Brain pericyte (primary cell): ENCODE results near the gene TTC13.

ENCODE experiments used
- DNase-seq: peaks from one replicate; pipeline ENCODE4 v3.0.0-alpha.2; 2012; ENCODE audit warnings: low read depth, low spot score

The TTC13 gene

DNA sequence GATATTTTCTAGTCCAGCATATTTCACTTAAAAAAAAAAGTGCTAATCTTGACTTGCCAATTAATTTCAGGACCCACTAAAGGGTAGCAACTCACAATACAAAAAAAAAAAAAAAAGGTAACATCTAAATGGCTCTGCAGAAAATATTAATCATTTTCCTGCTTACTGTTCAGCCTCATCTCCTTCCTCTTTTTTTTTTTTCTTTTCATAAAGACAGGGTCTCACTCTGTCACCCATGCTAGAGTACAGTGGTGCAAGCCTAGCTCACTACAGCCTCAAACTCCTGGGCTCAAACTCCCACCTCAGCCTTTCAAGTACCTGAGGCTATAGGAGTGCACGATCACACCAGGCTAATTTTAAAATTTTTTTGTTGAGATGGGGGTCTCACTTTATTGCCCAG lies 30.4 kb downstream of the TTC13 start:
- DNase-seq: no peak

DNA sequence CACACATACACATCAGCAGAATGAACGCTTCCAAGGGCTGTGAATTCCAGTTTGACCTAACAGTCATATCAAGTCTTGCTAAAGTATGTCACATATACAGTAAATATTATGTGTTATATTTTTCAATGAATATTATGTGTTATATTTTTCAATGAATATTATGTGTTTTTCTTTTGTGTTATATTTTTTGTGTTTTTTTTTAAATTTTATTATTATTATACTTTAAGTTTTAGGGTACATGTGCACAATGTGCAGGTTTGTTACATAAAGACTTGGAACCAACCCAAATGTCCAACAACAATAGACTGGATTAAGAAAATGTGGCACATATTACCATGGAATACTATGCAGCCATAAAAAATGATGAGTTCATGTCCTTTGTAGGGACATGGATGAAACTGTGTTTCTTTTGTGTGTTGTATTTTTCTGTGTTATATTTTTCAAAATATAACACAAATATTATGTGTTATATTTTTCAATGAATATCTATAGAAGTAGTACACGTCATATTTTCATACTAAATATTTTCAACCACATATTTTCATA lies 35.5 kb downstream of the TTC13 start:
- DNase-seq: no peak

DNA sequence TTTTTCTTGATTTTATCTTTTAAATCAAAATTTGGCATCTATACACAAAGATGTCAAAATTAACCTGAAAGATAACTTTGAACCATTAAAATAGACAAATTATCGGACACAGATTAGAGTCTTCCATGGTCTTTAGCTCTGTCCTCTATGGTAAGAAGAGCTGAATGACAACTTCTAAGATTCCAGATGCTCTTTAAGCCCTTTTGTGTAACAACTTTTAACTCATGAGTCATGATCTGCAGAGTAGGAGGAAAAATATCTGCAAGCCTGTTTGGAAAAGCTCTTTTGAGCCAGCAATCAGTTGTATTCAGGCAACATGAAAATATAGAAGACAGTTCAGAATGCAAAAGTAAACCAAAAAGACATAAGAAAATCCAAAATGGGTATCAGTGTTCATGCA lies 37.8 kb downstream of the TTC13 start:
- DNase-seq: no peak

DNA sequence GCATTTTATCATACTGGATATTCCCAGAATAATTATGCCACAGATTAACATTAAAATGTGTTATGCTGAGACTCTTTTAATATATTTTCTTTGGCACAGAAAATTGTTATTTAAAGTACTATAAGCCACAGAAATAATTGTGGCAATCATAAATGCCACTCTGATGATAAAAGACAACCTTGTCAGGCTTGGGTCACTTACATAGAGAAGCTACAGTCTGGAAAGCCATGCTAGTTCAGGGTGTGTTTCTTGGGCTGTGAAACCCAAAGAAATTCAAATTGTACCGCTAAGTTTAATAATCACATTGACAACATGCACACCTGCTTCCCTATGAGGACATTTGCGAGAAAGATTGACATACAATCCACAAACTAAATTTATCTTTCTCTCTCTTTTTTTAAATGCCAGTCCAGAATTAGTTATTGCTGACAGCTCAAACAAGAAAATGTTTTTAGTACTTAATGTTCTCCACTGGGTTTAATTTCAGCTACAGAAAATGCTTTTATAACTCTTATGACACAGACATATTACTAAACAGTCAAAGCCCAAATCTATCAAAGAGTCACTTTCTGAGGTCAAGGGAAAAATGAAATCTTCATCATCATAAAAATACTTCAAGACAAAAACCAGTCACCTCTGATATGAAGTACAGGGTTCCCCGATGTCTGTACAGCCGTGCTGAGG lies 38.7 kb downstream of the TTC13 start:
- DNase-seq: no peak

GRCh38 chr1:230938924-230939368 lies 39.7 kb downstream of the TTC13 start:
- no peak for DNase-seq

DNA sequence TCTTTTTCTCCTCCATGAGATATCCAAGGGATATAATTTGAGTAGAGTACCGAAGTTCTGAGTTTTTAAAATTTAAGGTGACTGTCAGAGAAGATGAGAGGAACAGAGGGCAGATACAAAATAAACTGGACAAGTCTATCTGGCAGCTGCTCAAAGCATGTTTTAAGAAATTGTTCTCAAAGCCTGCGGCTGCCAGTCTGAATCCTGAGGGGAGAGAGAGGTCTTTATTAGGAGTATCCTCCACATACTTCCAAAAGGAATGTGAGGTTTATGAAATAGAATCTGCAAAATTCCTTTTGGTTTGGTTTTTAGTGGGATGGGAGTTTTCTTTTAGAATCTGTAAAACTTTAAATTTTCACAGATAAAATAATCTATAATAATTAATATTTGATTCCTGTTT lies 41.3 kb downstream of the TTC13 start:
- DNase-seq: no peak

- no peak for DNase-seq
These were observed 42.2 kb downstream of the TTC13 start for GRCh38 chr1:230936475-230936874.

DNA sequence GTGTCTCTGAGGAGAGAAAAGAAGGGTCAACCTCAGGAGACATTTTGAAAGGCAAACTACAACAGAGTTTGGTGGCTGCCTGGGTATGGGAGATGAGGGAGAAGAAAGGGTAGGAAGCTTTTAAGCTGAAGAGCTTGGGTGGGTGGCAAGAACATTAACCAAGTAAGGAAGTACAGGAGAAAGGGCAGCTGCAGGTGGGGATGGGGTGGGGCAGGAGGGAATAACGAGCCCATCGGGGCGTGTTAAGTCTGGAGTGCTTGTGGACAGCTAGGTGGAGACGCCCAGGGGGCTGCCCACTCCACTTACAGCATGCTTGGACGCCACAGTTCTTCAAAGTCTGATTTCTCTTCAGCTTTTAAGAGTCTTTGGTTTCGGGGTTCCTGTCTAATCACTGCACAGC lies 42.8 kb downstream of the TTC13 start:
- DNase-seq: no peak

- DNase-seq: no peak
These were observed 47.7 kb downstream of the TTC13 start for GRCh38 chr1:230930986-230931385.

DNA sequence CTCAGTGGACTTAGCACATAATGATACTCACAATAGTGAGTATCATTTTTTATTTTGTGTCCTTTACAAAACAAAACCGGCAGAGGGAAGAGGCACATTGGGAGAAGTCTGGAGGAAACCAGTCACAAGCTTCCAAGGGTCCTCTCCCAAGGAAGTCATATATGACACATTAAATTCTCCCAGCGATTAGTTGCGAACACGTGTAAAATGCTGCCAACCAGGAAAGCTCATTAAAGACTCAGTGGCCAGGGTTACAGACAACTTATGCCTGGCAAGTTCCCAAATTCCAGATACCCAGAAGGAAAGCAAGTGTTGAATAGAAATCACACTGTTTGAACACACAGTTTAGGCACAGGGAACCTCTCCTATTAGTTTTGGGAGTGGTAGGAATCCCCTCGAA lies 52.5 kb downstream of the TTC13 start:
- DNase-seq: no peak

DNA sequence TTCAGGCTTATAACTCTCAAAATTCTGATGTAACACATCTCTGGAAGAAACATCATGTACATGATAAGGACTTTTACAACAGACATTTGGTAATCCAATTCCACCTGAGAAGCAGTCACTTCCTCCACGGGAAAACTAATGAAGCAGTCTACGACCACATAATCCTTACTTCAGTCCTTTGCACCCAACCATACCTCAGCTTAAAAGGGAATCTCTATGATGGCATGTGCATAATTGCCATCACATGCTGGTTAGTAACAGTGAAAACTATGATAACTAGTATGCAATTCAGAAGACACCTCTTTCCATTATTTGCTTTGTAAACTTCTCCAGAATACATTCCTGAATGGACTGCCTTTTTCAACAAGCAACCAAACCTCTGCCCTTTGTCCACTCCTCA lies 53.1 kb downstream of the TTC13 start:
- no peak for DNase-seq

DNA sequence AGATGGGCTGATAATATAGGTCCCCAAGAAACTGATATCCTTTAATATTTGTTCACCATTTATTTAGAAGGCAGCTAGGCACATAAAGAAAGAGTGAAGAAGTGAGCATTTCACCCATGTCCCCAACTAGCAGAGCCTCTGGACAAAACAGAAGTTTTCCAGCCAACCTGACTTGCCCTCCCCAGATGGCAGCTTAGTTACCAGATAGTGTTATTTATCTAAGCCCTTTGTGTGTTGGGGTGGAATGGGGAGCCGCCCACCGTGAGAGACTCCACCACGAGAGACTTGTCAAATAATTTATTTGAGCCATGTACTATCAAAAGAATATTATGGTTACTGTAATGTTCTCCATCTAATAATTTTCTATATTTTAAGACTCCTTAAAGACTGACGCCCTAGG lies 55.5 kb downstream of the TTC13 start:
- DNase-seq: no peak

DNA sequence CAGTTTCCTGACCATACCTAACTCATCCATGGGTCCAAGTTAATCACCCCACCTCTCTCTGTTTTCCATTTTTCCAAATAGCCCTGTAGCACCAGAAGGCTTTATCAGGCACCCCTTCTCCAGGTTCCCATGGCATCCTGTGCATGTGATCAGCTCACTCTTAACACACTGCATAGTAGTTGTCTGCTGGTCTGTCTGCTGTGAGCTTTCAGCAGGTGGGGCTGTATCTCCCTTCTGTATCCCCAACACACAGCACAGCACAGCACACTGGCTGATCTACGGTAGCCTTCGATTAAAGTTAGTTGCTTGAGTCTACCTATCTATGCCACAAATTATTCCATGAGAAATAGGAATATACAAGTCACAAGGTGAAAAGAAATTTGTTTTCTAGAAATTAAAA lies 56.0 kb downstream of the TTC13 start:
- DNase-seq: no peak

- no peak for DNase-seq
These were observed 59.5 kb downstream of the TTC13 start for GRCh38 chr1:230919207-230919606.

GRCh38 chr1:230917284-230918135 lies 61.2 kb downstream of the TTC13 start:
- DNase-seq: no peak

GRCh38 chr1:230916587-230917283 lies 61.9 kb downstream of the TTC13 start:
- no peak for DNase-seq

GRCh38 chr1:230915078-230915477 lies 63.6 kb downstream of the TTC13 start:
- DNase-seq: no peak

DNA sequence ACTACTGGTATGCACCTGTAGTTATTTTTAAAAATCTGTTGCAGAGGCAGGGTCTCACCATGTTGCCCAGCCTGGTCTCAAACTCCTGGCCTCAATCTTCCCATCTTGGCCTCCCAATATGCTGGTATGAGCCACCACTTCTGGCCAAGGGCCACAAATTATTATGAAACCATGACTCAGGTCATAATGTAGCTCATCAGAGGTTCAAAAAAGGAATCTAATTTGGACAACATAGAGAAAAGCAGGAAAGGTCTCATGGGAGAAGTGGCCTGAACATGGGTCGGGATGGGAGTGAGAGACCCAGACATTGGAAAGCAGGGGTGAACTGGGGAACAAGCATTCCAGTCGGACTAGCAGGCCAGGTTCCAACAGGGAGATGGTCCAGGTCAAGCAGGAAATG lies 65.2 kb downstream of the TTC13 start:
- no peak for DNase-seq

- DNase-seq: no peak
These were observed 67.9 kb downstream of the TTC13 start for GRCh38 chr1:230910755-230911117.

DNA sequence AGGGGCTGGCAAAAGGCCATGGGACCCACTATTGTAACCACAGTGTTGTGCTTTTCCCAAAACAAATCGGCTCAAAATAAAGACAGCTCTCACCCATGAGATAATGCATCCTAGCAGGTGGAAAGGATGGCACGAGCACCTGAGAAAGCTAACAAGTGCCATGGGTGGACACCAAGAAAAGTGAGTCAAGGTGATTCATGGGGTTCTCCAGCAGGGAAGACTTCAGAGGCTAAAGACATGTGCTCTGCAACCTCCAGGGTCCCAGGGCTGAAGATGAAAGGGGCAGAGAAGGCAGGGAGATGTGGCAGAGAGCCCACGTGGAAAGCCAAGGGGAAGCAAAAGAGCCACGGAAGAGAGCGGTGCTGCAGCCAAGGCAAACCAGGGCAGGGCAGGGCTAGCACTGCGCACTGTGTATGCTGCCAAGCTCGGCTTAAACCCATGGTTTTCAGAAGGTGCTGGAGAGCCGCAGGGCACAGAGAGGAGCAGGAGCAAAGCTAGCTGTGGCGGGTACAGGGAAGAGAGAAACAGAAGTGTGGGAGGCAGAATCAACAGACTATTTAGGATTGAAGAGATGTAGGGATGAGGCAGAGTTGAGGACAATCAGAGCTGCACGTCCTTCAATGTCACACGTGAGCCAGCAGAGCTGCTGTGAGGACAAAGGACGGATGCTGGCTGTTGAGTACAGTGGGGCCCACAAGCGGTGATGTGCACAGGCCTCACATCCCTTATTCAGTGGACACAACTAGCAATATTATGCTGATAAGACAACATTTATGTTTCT lies 68.5 kb downstream of the TTC13 start:
- DNase-seq: no peak

- DNase-seq: no peak
These were observed 71.0 kb downstream of the TTC13 start for GRCh38 chr1:230907472-230908205.
